ENCODE data around the gene AATK.

GRCh38 chr17:81091154-81091553, 74.9 kb downstream of the AATK start:
- TF ChIP-seq YY1 (IDR thresholded peaks at IDR 0.05; ENCODE audit: insufficient read depth, insufficient read length) (no peak), ZNF274 (IDR thresholded peaks at IDR 0.05; ENCODE audit: low read depth, low read length) (no peak)

Measured in NT2/D1 (cell line).